Measurements from ENCODE around the gene BANP.

The BANP gene

DNA sequence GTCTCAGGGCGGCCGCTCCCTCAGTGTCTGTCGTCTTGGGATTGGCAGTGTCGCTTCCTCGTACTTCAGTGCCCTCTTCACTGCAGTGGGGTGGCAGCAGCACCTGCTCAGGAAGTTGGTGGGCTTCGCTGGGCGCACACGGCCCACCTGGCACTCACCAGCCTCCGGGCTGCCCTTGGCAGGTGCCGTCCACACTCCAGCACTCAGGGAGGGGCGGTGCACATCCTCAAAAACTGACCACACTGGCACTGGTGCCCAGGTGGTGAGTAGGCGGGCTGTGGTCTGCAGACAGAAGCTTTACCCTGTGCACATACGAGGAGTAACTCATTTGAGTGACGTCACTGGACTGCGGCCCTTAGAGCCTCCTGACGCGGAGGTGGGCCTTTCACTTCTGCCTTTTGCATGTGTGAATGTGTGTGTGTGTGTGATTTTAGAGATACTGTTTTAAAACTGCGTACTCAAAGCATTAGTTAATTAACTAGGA is 94.6 kb downstream of the BANP start:
- Histone ChIP-seq H3K27ac (no peak overlapping the region), H3K36me3 (no peaks in the 10 kb centered on the region), H3K27me3 (ENCODE audit: insufficient read depth, low read depth, severe bottlenecking) (no peaks in the 10 kb centered on the region), H3K9me3 (ENCODE audit: severe bottlenecking) (no peaks in the 10 kb centered on the region), H3K4me3 (ENCODE audit: low read depth, low read length) (no peak overlapping the region)
- TF ChIP-seq, protein P1, sequence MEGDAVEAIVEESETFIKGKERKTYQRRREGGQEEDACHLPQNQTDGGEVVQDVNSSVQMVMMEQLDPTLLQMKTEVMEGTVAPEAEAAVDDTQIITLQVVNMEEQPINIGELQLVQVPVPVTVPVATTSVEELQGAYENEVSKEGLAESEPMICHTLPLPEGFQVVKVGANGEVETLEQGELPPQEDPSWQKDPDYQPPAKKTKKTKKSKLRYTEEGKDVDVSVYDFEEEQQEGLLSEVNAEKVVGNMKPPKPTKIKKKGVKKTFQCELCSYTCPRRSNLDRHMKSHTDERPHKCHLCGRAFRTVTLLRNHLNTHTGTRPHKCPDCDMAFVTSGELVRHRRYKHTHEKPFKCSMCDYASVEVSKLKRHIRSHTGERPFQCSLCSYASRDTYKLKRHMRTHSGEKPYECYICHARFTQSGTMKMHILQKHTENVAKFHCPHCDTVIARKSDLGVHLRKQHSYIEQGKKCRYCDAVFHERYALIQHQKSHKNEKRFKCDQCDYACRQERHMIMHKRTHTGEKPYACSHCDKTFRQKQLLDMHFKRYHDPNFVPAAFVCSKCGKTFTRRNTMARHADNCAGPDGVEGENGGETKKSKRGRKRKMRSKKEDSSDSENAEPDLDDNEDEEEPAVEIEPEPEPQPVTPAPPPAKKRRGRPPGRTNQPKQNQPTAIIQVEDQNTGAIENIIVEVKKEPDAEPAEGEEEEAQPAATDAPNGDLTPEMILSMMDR (IDR thresholded peaks at IDR 0.05; ENCODE audit: low read depth, low read length): no peak
- DNase-seq: no peak

DNA sequence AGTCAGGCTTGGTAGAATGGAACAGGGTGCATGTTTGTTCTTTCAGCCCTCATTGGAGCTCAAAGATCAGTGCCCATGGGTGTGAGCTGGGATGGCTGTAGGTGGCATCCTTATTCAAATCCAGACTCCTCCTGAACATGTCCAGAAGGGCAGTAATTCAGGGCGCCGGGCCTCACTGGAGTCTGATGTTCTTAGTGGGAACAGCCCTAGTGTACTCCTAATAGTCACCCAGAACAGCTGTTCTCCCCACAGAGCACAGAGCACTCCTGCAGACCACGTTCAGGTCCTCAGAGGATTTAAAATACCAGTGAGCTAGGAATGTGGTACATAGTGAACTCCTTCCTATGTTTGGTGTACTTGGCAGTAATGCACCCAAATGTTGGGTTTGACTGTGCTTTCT is 96.2 kb downstream of the BANP start:
- H3K4me3 ChIP-seq (ENCODE audit: low read depth, low read length): no peak overlapping the region
- TF ChIP-seq, protein P1 (IDR thresholded peaks at IDR 0.05; ENCODE audit: low read depth, low read length): no peak
- no peaks in the 10 kb centered on the region for H3K36me3 ChIP-seq
- no peak overlapping the region for H3K27ac ChIP-seq
- no peak for DNase-seq
- no peaks in the 10 kb centered on the region for H3K9me3 ChIP-seq (ENCODE audit: severe bottlenecking)
- H3K27me3 ChIP-seq (ENCODE audit: insufficient read depth, low read depth, severe bottlenecking): no peaks in the 10 kb centered on the region

DNA sequence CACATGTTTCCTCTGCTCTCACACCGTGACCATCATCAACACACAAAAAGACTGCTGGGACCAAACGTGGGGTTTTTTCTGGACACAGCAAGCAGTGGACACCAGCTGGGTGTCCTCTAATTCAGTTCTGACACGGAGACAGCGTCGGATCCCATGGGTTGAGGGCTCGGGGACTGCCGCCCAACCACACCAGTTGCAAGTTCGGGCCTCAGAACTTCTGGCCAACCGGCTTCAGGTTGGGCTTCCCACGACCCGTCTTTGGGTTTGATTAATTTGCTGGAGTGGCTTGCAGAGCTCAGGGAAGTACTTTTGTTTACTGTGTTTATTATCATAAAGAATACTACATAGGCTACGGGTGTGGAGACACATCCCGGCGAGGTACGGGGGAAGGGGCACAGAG is 97.8 kb downstream of the BANP start:
- DNase-seq: no peak
- H3K36me3 ChIP-seq: no peaks in the 10 kb centered on the region
- H3K27ac ChIP-seq: no peak overlapping the region
- H3K4me3 ChIP-seq (ENCODE audit: low read depth, low read length): no peak overlapping the region
- H3K27me3 ChIP-seq (ENCODE audit: insufficient read depth, low read depth, severe bottlenecking): no peaks in the 10 kb centered on the region
- TF ChIP-seq, protein P1 (IDR thresholded peaks at IDR 0.05; ENCODE audit: low read depth, low read length): no peak
- no peaks in the 10 kb centered on the region for H3K9me3 ChIP-seq (ENCODE audit: severe bottlenecking)

DNA sequence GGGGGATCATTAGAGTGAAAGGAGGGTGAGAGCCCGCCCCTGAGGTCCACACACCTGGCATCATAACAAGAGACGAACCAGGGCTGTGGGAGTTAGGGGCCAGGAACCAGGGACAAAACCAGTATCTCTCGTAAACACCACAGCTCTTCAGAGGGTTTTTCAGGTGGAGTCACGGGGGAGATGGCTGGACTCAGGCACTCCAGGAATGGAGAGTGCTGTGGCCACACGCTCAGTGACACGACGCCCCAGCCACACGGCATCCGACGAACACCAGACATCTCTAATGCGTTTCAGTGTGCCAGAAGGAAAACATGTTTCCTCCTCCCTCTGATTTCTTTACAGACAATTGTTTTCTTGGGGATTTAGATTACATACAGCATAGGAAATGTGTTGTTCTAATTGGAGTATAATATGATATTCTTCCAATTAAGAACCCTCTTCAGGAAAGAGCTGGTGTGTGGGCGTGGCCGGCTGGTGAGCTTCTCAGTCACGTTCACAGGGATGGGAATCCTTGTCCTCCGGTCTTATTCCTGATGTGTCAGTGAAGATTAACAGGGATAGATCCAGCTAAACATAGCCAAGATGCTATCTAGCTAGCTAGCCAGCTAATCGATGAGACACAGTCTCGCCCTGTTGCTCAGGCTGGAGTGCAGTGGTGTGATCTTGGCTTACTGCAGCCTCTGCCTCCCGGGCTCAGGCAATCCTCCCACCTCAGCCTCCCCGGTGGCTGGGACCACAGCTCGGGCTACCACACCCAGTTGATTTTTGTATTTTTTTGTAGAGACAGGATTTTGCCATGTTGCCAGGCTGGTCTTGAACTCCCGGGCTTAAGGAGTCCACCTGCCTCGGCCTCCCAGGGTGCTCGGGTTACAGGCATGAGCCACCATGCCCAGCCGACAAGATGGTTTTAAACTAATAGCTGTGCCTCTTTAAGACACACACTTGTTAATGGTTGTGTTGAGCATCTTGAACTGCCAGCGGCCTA is 98.6 kb downstream of the BANP start:
- DNase-seq: no peak
- TF ChIP-seq, protein P1 (IDR thresholded peaks at IDR 0.05; ENCODE audit: low read depth, low read length): no peak
- Histone ChIP-seq H3K27ac (no peak overlapping the region), H3K9me3 (ENCODE audit: severe bottlenecking) (no peaks in the 10 kb centered on the region), H3K36me3 (no peaks in the 10 kb centered on the region), H3K27me3 (ENCODE audit: insufficient read depth, low read depth, severe bottlenecking) (no peaks in the 10 kb centered on the region), H3K4me3 (ENCODE audit: low read depth, low read length) (no peak overlapping the region)

DNA sequence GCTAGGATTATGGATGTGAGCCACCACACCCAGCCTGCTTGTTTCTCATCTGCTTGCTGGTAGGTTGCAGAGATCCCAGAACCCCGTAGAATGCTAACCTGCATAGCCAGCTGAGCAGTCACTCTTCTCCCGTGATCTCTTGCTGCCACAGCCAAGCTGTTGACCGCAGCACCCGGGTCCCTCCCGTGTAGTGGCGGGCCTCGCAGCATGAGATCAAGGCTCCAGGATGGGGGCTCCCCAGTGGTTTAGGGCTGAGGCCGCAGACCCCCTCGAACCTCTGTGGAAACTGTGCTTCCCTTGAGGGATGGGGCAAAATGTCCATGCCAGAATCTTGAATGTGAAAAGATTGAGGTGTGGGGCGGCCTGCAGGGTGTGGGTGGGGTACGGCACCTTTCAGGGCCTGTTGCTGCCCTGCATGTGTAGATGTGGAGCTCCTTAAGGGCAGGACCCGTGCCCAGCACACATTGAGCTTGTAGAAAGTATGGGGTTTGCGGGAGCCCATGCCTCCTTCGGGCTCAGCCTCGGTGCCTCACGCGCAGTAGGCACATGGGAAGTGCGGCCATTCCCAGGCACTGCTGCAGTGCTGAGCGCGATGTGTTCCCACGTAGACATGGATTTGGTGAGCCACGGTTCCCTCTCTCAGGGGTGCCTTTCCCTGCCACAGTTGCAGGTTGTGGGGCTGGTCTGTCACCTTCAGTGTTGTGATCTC is 99.9 kb downstream of the BANP start:
- Histone ChIP-seq H3K4me3 (ENCODE audit: low read depth, low read length) (no peak overlapping the region), H3K27ac (no peak overlapping the region), H3K9me3 (ENCODE audit: severe bottlenecking) (no peaks in the 10 kb centered on the region), H3K27me3 (ENCODE audit: insufficient read depth, low read depth, severe bottlenecking) (no peaks in the 10 kb centered on the region), H3K36me3 (no peaks in the 10 kb centered on the region)
- TF ChIP-seq, protein P1 (IDR thresholded peaks at IDR 0.05; ENCODE audit: low read depth, low read length): no peak
- DNase-seq: no peak
